Measurements from ENCODE around the gene GJA10.
"Not testable (repeated sequence)": the region's sequence is repeated elsewhere in the genome, so short reads cannot be mapped to it uniquely, and the experiment has no call there.

- TF ChIP-seq, protein P1, sequence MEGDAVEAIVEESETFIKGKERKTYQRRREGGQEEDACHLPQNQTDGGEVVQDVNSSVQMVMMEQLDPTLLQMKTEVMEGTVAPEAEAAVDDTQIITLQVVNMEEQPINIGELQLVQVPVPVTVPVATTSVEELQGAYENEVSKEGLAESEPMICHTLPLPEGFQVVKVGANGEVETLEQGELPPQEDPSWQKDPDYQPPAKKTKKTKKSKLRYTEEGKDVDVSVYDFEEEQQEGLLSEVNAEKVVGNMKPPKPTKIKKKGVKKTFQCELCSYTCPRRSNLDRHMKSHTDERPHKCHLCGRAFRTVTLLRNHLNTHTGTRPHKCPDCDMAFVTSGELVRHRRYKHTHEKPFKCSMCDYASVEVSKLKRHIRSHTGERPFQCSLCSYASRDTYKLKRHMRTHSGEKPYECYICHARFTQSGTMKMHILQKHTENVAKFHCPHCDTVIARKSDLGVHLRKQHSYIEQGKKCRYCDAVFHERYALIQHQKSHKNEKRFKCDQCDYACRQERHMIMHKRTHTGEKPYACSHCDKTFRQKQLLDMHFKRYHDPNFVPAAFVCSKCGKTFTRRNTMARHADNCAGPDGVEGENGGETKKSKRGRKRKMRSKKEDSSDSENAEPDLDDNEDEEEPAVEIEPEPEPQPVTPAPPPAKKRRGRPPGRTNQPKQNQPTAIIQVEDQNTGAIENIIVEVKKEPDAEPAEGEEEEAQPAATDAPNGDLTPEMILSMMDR (IDR thresholded peaks at IDR 0.05), result not testable (repeated sequence)
- TF ChIP-seq POLR2A (IDR thresholded peaks at IDR 0.05), result not testable (repeated sequence)
These were observed 1.7 kb upstream of the GJA10 start for GRCh38 chr6:89892577-89892976.

Data from heart left ventricle (tissue), 13 donors.